HG03064 (cell line): ENCODE data around the gene MPP3.

Experiments
- ATAC-seq: cut with Tn5 transposase; IDR thresholded peaks from one replicate; pipeline ENCODE4 v1.9.1; 2021; ENCODE audit warnings: low read depth; ENCODE audit not compliant: unreplicated experiment

The MPP3 gene

GRCh38 chr17:43834106-43834505 is 1.2 kb upstream of the MPP3 start:
- ATAC-seq = no peak

GRCh38 chr17:43832168-43832975 is 574 bp downstream of the MPP3 start:
- no peak for ATAC-seq

- ATAC-seq = no peak
Observed at GRCh38 chr17:43831633-43832032, 1.3 kb downstream of the MPP3 start.

GRCh38 chr17:43830510-43831140 is 2.3 kb downstream of the MPP3 start:
- no peak for ATAC-seq

GRCh38 chr17:43829738-43830137 is 3.2 kb downstream of the MPP3 start:
- no peak for ATAC-seq

GRCh38 chr17:43827596-43827995 is 5.3 kb downstream of the MPP3 start:
- no peak for ATAC-seq

- no peak for ATAC-seq
Observed at GRCh38 chr17:43826206-43826605, 6.7 kb downstream of the MPP3 start.

- no peak for ATAC-seq
Observed at GRCh38 chr17:43825567-43825966, 7.4 kb downstream of the MPP3 start.

GRCh38 chr17:43823350-43824084 is 9.4 kb downstream of the MPP3 start:
- no peak for ATAC-seq

- ATAC-seq = no peak
Observed at GRCh38 chr17:43822570-43823190, 10.3 kb downstream of the MPP3 start.

GRCh38 chr17:43820759-43821158 is 12.2 kb downstream of the MPP3 start:
- no peak for ATAC-seq

GRCh38 chr17:43818966-43819365 is 14.0 kb downstream of the MPP3 start:
- no peak for ATAC-seq

GRCh38 chr17:43817826-43818225 is 15.1 kb downstream of the MPP3 start:
- ATAC-seq = no peak

- no peak for ATAC-seq
Observed at GRCh38 chr17:43816336-43817320, 16.3 kb downstream of the MPP3 start.

GRCh38 chr17:43814714-43815113 is 18.2 kb downstream of the MPP3 start:
- ATAC-seq = no peak

- ATAC-seq = no peak
Observed at GRCh38 chr17:43814026-43814425, 18.9 kb downstream of the MPP3 start.

GRCh38 chr17:43813386-43813785 is 19.6 kb downstream of the MPP3 start:
- ATAC-seq = no peak

- ATAC-seq = no peak
Observed at GRCh38 chr17:43812396-43813265, 20.3 kb downstream of the MPP3 start.

GRCh38 chr17:43810823-43811222 is 22.1 kb downstream of the MPP3 start:
- ATAC-seq = no peak
